LNCaP clone FGC (cell line): ENCODE measurements around the gene C1GALT1C1L.
"Not testable (repeated sequence)": the region's sequence is repeated elsewhere in the genome, so short reads cannot be mapped to it uniquely, and the experiment has no call there.

Experiments used
- DNase-seq: peaks from one replicate; pipeline ENCODE4 v3.0.0-alpha.2; 2011; ENCODE audit warnings: low read depth
- H3K4me3 ChIP-seq: 2 replicates; pipeline ENCODE4 v1.5.1; 2011; ENCODE audit warnings: mild to moderate bottlenecking, low read depth, low read length, control low read depth
- CTCF ChIP-seq: IDR thresholded peaks from 2 replicates; pipeline ENCODE4 v1.5.1; 2012; ENCODE audit warnings: mild to moderate bottlenecking; ENCODE audit not compliant: control insufficient read depth, insufficient read depth; ENCODE audit errors: extremely low read depth

C1GALT1C1L gene

GRCh38 chr2:43714164-43714563 lies 37.9 kb upstream of the C1GALT1C1L start:
- TF ChIP-seq CTCF, result no peak
- no peak overlapping the region for H3K4me3 ChIP-seq
- DNase-seq, result no peak

GRCh38 chr2:43710866-43711265 lies 34.6 kb upstream of the C1GALT1C1L start:
- TF ChIP-seq CTCF, result no peak
- no peak for DNase-seq
- H3K4me3 ChIP-seq, result no peak overlapping the region

GRCh38 chr2:43708891-43709290 lies 32.7 kb upstream of the C1GALT1C1L start:
- no peak overlapping the region for H3K4me3 ChIP-seq
- DNase-seq, result no peak
- TF ChIP-seq CTCF, result no peak

GRCh38 chr2:43708178-43708577 lies 31.9 kb upstream of the C1GALT1C1L start:
- DNase-seq, result no peak
- H3K4me3 ChIP-seq, result no peak overlapping the region
- no peak for TF ChIP-seq CTCF

- no peak for DNase-seq
- TF ChIP-seq CTCF, result no peak
- H3K4me3 ChIP-seq, result no peak overlapping the region
Observed at GRCh38 chr2:43707255-43708015, 31.2 kb upstream of the C1GALT1C1L start.

- TF ChIP-seq CTCF, result no peak
- no peak for DNase-seq
- no peak overlapping the region for H3K4me3 ChIP-seq
Observed at GRCh38 chr2:43701111-43701510, 24.9 kb upstream of the C1GALT1C1L start.

- no peak for DNase-seq
- no peak overlapping the region for H3K4me3 ChIP-seq
- TF ChIP-seq CTCF, result no peak
Observed at GRCh38 chr2:43699761-43700160, 23.5 kb upstream of the C1GALT1C1L start.

GRCh38 chr2:43698140-43698539 lies 21.9 kb upstream of the C1GALT1C1L start:
- DNase-seq, H3K4me3 ChIP-seq: not testable (repeated sequence)
